Measurements from ENCODE around the gene ARID5A.

GRCh38 chr2:96537066-96537733 is 648 bp downstream of the ARID5A start:
- TF ChIP-seq CTCF (IDR thresholded peaks at IDR 0.05): no peak
- no peak for TF ChIP-seq EZH2 (IDR thresholded peaks at IDR 0.05; ENCODE audit: borderline replicate concordance, insufficient read depth, low read depth, low read length, poor library complexity, severe bottlenecking)

All from B cell (primary cell).